ENCODE results near the gene PTPRT. TPM values are rescaled to one million over a fixed set of nuclear protein-coding genes. Genes with fewer than 3 reads are reported as not detected.
A peak's percentile ranks its signal among the peaks of the same experiment; 100 is the strongest.

Gene PTPRT
- total RNA-seq, 1 donor from 2014 or later: not detected

DNA sequence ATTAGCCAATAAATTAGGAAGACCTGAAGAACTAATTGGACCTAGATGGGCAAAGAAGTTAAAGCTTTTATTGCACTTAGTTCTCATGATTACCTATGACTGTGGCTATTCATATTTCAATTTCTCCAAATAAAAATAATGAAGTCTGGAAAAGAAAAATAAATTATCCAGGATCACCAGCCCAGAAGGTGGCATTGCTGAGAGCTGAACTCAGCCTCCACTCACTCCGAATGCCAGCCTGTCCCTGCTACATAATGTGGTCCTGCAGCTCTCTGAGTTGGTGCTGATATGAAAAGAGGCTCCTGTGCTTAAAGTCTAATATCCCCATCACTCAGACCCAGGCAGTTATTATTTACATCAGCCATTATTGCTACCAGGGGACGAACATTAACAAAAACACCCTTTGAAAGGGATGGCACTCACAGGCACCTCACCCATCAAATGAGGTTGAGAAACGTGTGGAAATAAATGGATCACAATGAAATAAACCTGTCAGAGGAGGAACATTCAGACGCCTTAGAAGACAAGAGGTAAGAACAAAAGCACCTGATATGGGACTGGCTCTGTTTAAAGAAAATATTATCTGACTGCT lies 921.8 kb downstream of the PTPRT start:
- H3K36me3 ChIP-seq: no peaks in the 10 kb centered on the region
- H3K27ac ChIP-seq: no peak overlapping the region
- H3K4me3 ChIP-seq: no peak overlapping the region
- no peaks in the 10 kb centered on the region for H3K9me3 ChIP-seq
- TF ChIP-seq POLR2A (IDR thresholded peaks at IDR 0.05) (no peak), CTCF (IDR thresholded peaks at IDR 0.05) (no peak), POLR2AphosphoS5 (IDR thresholded peaks at IDR 0.05; ENCODE audit: insufficient read depth in 1 of 2, low read depth in 1 of 2) (no peak)
- no peaks in the 10 kb centered on the region for H3K27me3 ChIP-seq
- peak in 1 of 2 donors; percentile 16 for DNase-seq (ENCODE audit: extremely low spot score in 2 of 2)
- no peaks in the 10 kb centered on the region for H3K4me1 ChIP-seq
- intact Hi-C loops (cut with DNase I): no loop called here

- Histone ChIP-seq H3K27ac (no peak overlapping the region), H3K9me3 (no peaks in the 10 kb centered on the region), H3K27me3 (no peaks in the 10 kb centered on the region), H3K36me3 (no peaks in the 10 kb centered on the region), H3K4me1 (no peaks in the 10 kb centered on the region), H3K4me3 (no peak overlapping the region)
- peak in 1 of 2 donors; percentile 28 for DNase-seq (ENCODE audit: extremely low spot score in 2 of 2)
- TF ChIP-seq CTCF (IDR thresholded peaks at IDR 0.05) (no peak), POLR2A (IDR thresholded peaks at IDR 0.05) (no peak), POLR2AphosphoS5 (IDR thresholded peaks at IDR 0.05; ENCODE audit: insufficient read depth in 1 of 2, low read depth in 1 of 2) (no peak)
- intact Hi-C loops (cut with DNase I): no loop called here
Observed at GRCh38 chr20:42261766-42262270, 927.9 kb downstream of the PTPRT start.

- intact Hi-C loops (cut with DNase I): no loop called here
- H3K27ac ChIP-seq: no peak overlapping the region
- H3K27me3 ChIP-seq: no peaks in the 10 kb centered on the region
- no peaks in the 10 kb centered on the region for H3K36me3 ChIP-seq
- no peaks in the 10 kb centered on the region for H3K4me1 ChIP-seq
- no peak for DNase-seq (ENCODE audit: extremely low spot score in 2 of 2)
- no peaks in the 10 kb centered on the region for H3K9me3 ChIP-seq
- no peak overlapping the region for H3K4me3 ChIP-seq
- TF ChIP-seq CTCF (IDR thresholded peaks at IDR 0.05): no peak
- TF ChIP-seq POLR2A (IDR thresholded peaks at IDR 0.05): no peak
- TF ChIP-seq POLR2AphosphoS5 (IDR thresholded peaks at IDR 0.05; ENCODE audit: insufficient read depth in 1 of 2, low read depth in 1 of 2): no peak
Observed at GRCh38 chr20:42260184-42260583, 929.5 kb downstream of the PTPRT start.

DNA sequence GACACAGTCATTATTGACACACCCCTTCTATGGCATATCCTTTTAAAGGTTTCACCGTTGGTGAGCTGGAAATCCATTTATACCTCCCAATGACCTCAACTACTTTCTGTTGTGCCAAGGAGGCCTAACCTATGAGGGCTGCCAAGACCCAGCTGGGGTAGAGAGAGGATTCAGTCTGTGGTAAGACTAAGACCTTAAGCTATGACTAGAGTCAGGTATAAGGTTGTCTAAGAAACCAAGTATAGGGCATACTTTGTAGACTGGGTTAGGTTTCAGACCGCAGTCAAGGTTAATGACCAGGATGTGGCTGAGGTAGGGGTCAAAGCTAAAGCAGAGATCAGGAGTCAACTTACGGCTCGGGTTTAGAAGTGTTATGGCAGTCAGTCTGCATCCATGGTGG lies 930.3 kb downstream of the PTPRT start:
- no peaks in the 10 kb centered on the region for H3K27me3 ChIP-seq
- no peak overlapping the region for H3K27ac ChIP-seq
- no peak for TF ChIP-seq POLR2AphosphoS5 (IDR thresholded peaks at IDR 0.05; ENCODE audit: insufficient read depth in 1 of 2, low read depth in 1 of 2)
- TF ChIP-seq POLR2A (IDR thresholded peaks at IDR 0.05): no peak
- TF ChIP-seq CTCF (IDR thresholded peaks at IDR 0.05): no peak
- DNase-seq (ENCODE audit: extremely low spot score in 2 of 2): no peak
- no peaks in the 10 kb centered on the region for H3K36me3 ChIP-seq
- intact Hi-C loops (cut with DNase I): no loop called here
- H3K4me3 ChIP-seq: no peak overlapping the region
- H3K4me1 ChIP-seq: no peaks in the 10 kb centered on the region
- no peaks in the 10 kb centered on the region for H3K9me3 ChIP-seq

DNA sequence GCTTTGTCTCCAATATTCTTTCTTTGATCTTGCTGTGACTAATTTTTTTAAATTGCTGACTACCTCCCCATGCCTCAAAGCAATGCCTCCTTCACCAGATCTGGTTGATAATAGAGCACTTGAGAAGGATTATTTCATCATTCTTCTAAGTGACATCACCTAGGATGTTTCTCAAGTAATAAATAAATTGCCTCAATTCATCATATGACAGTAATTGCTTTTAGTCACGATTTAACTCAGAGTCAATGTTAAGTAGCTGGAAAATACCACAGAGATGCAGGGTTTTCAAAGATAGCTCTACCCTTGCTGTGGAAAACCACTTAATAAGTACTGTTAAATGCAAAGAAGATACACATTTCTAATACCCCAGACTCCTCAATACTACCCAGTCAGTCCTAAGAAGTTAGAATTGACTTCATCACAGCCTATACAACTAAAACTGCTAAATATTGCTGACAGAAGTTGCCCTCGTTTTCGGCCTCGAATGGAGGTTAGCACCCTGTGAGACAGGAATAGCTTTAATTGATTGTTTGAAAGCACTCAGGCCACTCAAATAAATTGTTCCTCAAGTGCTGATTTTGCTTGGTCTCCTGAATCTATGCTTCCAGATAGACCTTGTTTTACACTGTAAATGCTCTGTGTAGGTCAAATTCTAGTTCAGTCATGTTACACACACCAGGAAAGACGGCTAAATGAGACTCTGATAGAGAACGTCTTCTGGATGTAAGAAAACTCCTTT lies 931.0 kb downstream of the PTPRT start:
- intact Hi-C loops (cut with DNase I): no loop called here

More for the DNA sequence above, 931.0 kb downstream of the PTPRT start:
- Histone ChIP-seq H3K9me3 (no peaks in the 10 kb centered on the region), H3K4me3 (no peak overlapping the region), H3K27ac (no peak overlapping the region), H3K4me1 (no peaks in the 10 kb centered on the region), H3K36me3 (no peaks in the 10 kb centered on the region), H3K27me3 (no peaks in the 10 kb centered on the region)
- no peak for DNase-seq (ENCODE audit: extremely low spot score in 2 of 2)
- no peak for TF ChIP-seq POLR2AphosphoS5 (IDR thresholded peaks at IDR 0.05; ENCODE audit: insufficient read depth in 1 of 2, low read depth in 1 of 2)
- no peak for TF ChIP-seq POLR2A (IDR thresholded peaks at IDR 0.05)
- no peak for TF ChIP-seq CTCF (IDR thresholded peaks at IDR 0.05)
